Endothelial cell (in vitro differentiated cells): ENCODE results near the gene NUP214. TPM values are rescaled to one million over a fixed set of nuclear protein-coding genes. Genes with fewer than 3 reads are reported as not detected.
"Not testable (repeated sequence)": the region's sequence is repeated elsewhere in the genome, so short reads cannot be mapped to it uniquely, and the experiment has no call there.

Source experiments
- DNase-seq: peaks from one replicate; pipeline ENCODE4 v3.0.0; 2021; ENCODE audit warnings: low spot score
- H3K27ac Mint-ChIP-seq: one replicate; pipeline ENCODE4 v1.8.0; 2021; ENCODE audit warnings: mixed read lengths, inconsistent platforms; ENCODE audit not compliant: unreplicated experiment
- H3K27me3 Mint-ChIP-seq: one replicate; pipeline ENCODE4 v1.8.0; 2021; ENCODE audit warnings: mild to moderate bottlenecking, moderate library complexity, mixed read lengths, inconsistent platforms; ENCODE audit not compliant: unreplicated experiment
- H3K36me3 Mint-ChIP-seq: one replicate; pipeline ENCODE4 v1.8.0; 2021; ENCODE audit warnings: mild to moderate bottlenecking, low read depth, mixed read lengths, inconsistent platforms; ENCODE audit not compliant: unreplicated experiment
- H3K4me1 Mint-ChIP-seq: one replicate; pipeline ENCODE4 v1.8.0; 2021; ENCODE audit warnings: mild to moderate bottlenecking, mixed read lengths, inconsistent platforms; ENCODE audit not compliant: unreplicated experiment
- H3K4me3 Mint-ChIP-seq: one replicate; pipeline ENCODE4 v1.8.0; 2021; ENCODE audit warnings: mild to moderate bottlenecking, mixed read lengths, inconsistent platforms; ENCODE audit not compliant: unreplicated experiment
- H3K9me3 Mint-ChIP-seq: one replicate; pipeline ENCODE4 v1.8.0; 2021; ENCODE audit warnings: mixed read lengths, inconsistent platforms; ENCODE audit not compliant: unreplicated experiment
- CTCF ChIP-seq: fragments of 200-600 bp; sonication (generic); IDR thresholded peaks from one replicate; pipeline ENCODE4 v1.5.0; 2021; ENCODE audit warnings: antibody characterized with exemption; ENCODE audit not compliant: unreplicated experiment
- total RNA-seq: library from RNA; stranded (reverse); fragmentation: NEBNext Ultra II Directional; extraction: Animal tissue kit (Norgen Biotek cat#: 25700); gene quantifications from one replicate; pipeline ENCODE4 v1.2.1, GENCODE V29; 2021; ENCODE audit not compliant: unreplicated experiment

NUP214 gene
- total RNA-seq, 1 donor from 2014 or later: 60.8 TPM

- Mint-ChIP-seq H3K36me3 (peaks cover 9% of the 10 kb centered on the region), H3K27ac (peak overlapping the region; percentile 78), H3K4me3 (peak overlapping the region; percentile 18), H3K4me1 (peaks cover 24% of the 10 kb centered on the region), H3K27me3 (peaks cover 10% of the 10 kb centered on the region), H3K9me3 (peaks cover 5% of the 10 kb centered on the region)
- DNase-seq: no peak
- no peak for TF ChIP-seq CTCF
These were observed 114.0 kb downstream of the NUP214 start for GRCh38 chr9:131239161-131239975.

- Mint-ChIP-seq H3K4me1 (peaks cover 24% of the 10 kb centered on the region), H3K4me3 (peak overlapping the region; percentile 18), H3K36me3 (peaks cover 5% of the 10 kb centered on the region), H3K27me3 (peaks cover 10% of the 10 kb centered on the region), H3K9me3 (peaks cover 5% of the 10 kb centered on the region), H3K27ac (peak overlapping the region; percentile 78)
- no peak for TF ChIP-seq CTCF
- no peak for DNase-seq
These were observed 114.9 kb downstream of the NUP214 start for GRCh38 chr9:131240047-131240921.

GRCh38 chr9:131244331-131244730 is 118.9 kb downstream of the NUP214 start:
- H3K9me3 Mint-ChIP-seq, H3K36me3 Mint-ChIP-seq, H3K4me1 Mint-ChIP-seq, H3K4me3 Mint-ChIP-seq, H3K27ac Mint-ChIP-seq, H3K27me3 Mint-ChIP-seq, DNase-seq: not testable (repeated sequence)

- peaks cover 8% of the 10 kb centered on the region for H3K36me3 Mint-ChIP-seq
- no peak for DNase-seq
- no peak overlapping the region for H3K4me3 Mint-ChIP-seq
- H3K9me3 Mint-ChIP-seq: peaks cover 5% of the 10 kb centered on the region
- TF ChIP-seq CTCF: no peak
- peaks cover 3% of the 10 kb centered on the region for H3K27me3 Mint-ChIP-seq
- H3K27ac Mint-ChIP-seq: no peak overlapping the region
- H3K4me1 Mint-ChIP-seq: no peaks in the 10 kb centered on the region
These were observed 121.2 kb downstream of the NUP214 start for GRCh38 chr9:131246618-131247017.

- Mint-ChIP-seq H3K9me3 (no peaks in the 10 kb centered on the region), H3K36me3 (no peaks in the 10 kb centered on the region), H3K27me3 (peaks cover 3% of the 10 kb centered on the region), H3K4me3 (no peak overlapping the region), H3K27ac (no peak overlapping the region), H3K4me1 (peaks cover 13% of the 10 kb centered on the region)
- DNase-seq: no peak
- no peak for TF ChIP-seq CTCF
These were observed 126.7 kb downstream of the NUP214 start for GRCh38 chr9:131252120-131252519.
